ENCODE results near the gene CELF5. TPM values are rescaled to one million over a fixed set of nuclear protein-coding genes. Genes with fewer than 3 reads are reported as not detected.

CELF5 gene
- total and polyA plus RNA-seq, 9 of the 15 experiments (the other 6 are each of a cell fraction or from before 2014, with no cell fraction given), result 0.01 to 0.56 (median 0.22) TPM

- TF ChIP-seq AFF1 (IDR thresholded peaks at IDR 0.05; ENCODE audit: low read depth in 1 of 2, partially characterized antibody in 2 of 2) (no peak), KDM1A (IDR thresholded peaks at IDR 0.05) (peak; percentile 93 to 96), ETV6 (IDR thresholded peaks at IDR 0.05; ENCODE audit: borderline replicate concordance in 1 of 2, low read depth in 2 of 2, low read length in 1 of 2) (no peak), ETV6 (CRISPR knock-in tag; IDR thresholded peaks at IDR 0.05; ENCODE audit: borderline replicate concordance) (no peak), GTF2A2 (tag; IDR thresholded peaks at IDR 0.05) (no peak), TRIM24 (IDR thresholded peaks at IDR 0.05) (0 out of 4 replicates have a peak, but pooled peaks of 1 of the 2 experiments have one; percentile 14), SMARCA5 (IDR thresholded peaks at IDR 0.05) (peak; percentile 100), MAX (CRISPR knock-in tag; IDR thresholded peaks at IDR 0.05) (peak; percentile 14; the same call in 1 of the 2 replicates), NKRF (IDR thresholded peaks at IDR 0.05; ENCODE audit: borderline replicate concordance) (0 out of 2 replicates have a peak, but pooled peaks have one; percentile 22), MLLT1 (IDR thresholded peaks at IDR 0.05) (0 out of 4 replicates have a peak, but pooled peaks of 1 of the 2 experiments have one; percentile 24), TOE1 (IDR thresholded peaks at IDR 0.05; ENCODE audit: borderline replicate concordance) (peak; percentile 42; the same call in 1 of the 2 replicates), TOE1 (CRISPR knock-in tag; IDR thresholded peaks at IDR 0.05; ENCODE audit: borderline replicate concordance, low read depth) (no peak), ADNP (tag; IDR thresholded peaks at IDR 0.05) (peak; percentile 52), TARDBP (IDR thresholded peaks at IDR 0.05) (0 out of 2 replicates have a peak, but pooled peaks have one; percentile 28), ZNF766 (CRISPR knock-in tag; conservative IDR thresholded peaks at IDR 0.05) (no peak), RBM25 (IDR thresholded peaks at IDR 0.05; ENCODE audit: low read depth, low read length, severe bottlenecking) (peak; percentile 90), ZBTB9 (CRISPR knock-in tag; IDR thresholded peaks at IDR 0.05) (no peak), CBX1 (IDR thresholded peaks at IDR 0.05; ENCODE audit: low read depth) (peak; percentile 52), NRF1 (conservative IDR thresholded peaks at IDR 0.05 in 1 of 2, IDR thresholded peaks at IDR 0.05 in 1 of 2) (no peak)
Measured at GRCh38 chr19:3324405-3324856, 100.0 kb downstream of the CELF5 start (continued).

All from K562 (cell line).